Measurements from ENCODE around the gene TEPSIN. TPM values are rescaled to one million over a fixed set of nuclear protein-coding genes. Genes with fewer than 3 reads are reported as not detected.

The TEPSIN gene
- total and polyA plus RNA-seq, 9 donors, result 8.9 to 19.3 (median 13.8) TPM

GRCh38 chr17:81271226-81271625 is 32.4 kb upstream of the TEPSIN start:
- DNase-seq, result no peak
- H3K4me1 ChIP-seq (ENCODE audit: control insufficient read depth, insufficient read depth, low read length), result no peaks in the 10 kb centered on the region
- no peak overlapping the region for H3K27ac ChIP-seq (ENCODE audit: low read length)
- no peaks in the 10 kb centered on the region for H3K27me3 ChIP-seq (ENCODE audit: control insufficient read depth, insufficient read depth, low read length)
- no peaks in the 10 kb centered on the region for H3K9me3 ChIP-seq (replicated peaks; ENCODE audit: control insufficient read depth, low read depth, low read length)
- 87% methylated on average over 10 of the region's 12 CpGs for WGBS (ENCODE audit: insufficient coverage)
- peaks cover 66% of the 10 kb centered on the region for H3K36me3 ChIP-seq (ENCODE audit: control insufficient read depth, insufficient read depth, low read length)
- H3K4me3 ChIP-seq (ENCODE audit: low read length), result no peak overlapping the region

GRCh38 chr17:81270279-81270678 is 31.4 kb upstream of the TEPSIN start:
- Histone ChIP-seq H3K4me3 (ENCODE audit: low read length) (no peak overlapping the region), H3K4me1 (ENCODE audit: control insufficient read depth, insufficient read depth, low read length) (no peaks in the 10 kb centered on the region), H3K27ac (ENCODE audit: low read length) (no peak overlapping the region), H3K36me3 (ENCODE audit: control insufficient read depth, insufficient read depth, low read length) (peaks cover 68% of the 10 kb centered on the region), H3K9me3 (replicated peaks; ENCODE audit: control insufficient read depth, low read depth, low read length) (no peaks in the 10 kb centered on the region), H3K27me3 (ENCODE audit: control insufficient read depth, insufficient read depth, low read length) (no peaks in the 10 kb centered on the region)
- WGBS (ENCODE audit: insufficient coverage), result 90% methylated on average over 18 of the region's 18 CpGs
- DNase-seq, result no peak

GRCh38 chr17:81267390-81268067 is 28.7 kb upstream of the TEPSIN start:
- no peaks in the 10 kb centered on the region for H3K4me1 ChIP-seq (ENCODE audit: control insufficient read depth, insufficient read depth, low read length)
- H3K9me3 ChIP-seq (replicated peaks; ENCODE audit: control insufficient read depth, low read depth, low read length), result no peaks in the 10 kb centered on the region
- peaks cover 62% of the 10 kb centered on the region for H3K36me3 ChIP-seq (ENCODE audit: control insufficient read depth, insufficient read depth, low read length)
- H3K27me3 ChIP-seq (ENCODE audit: control insufficient read depth, insufficient read depth, low read length), result no peaks in the 10 kb centered on the region
- WGBS (ENCODE audit: insufficient coverage), result 84% methylated on average over 6 of the region's 6 CpGs
- no peak for DNase-seq
- H3K4me3 ChIP-seq (ENCODE audit: low read length), result no peak overlapping the region
- H3K27ac ChIP-seq (ENCODE audit: low read length), result no peak overlapping the region

- Histone ChIP-seq H3K36me3 (ENCODE audit: control insufficient read depth, insufficient read depth, low read length) (peaks cover 64% of the 10 kb centered on the region), H3K4me3 (ENCODE audit: low read length) (no peak overlapping the region), H3K9me3 (replicated peaks; ENCODE audit: control insufficient read depth, low read depth, low read length) (no peaks in the 10 kb centered on the region), H3K4me1 (ENCODE audit: control insufficient read depth, insufficient read depth, low read length) (no peaks in the 10 kb centered on the region), H3K27me3 (ENCODE audit: control insufficient read depth, insufficient read depth, low read length) (no peaks in the 10 kb centered on the region), H3K27ac (ENCODE audit: low read length) (no peak overlapping the region)
- WGBS (ENCODE audit: insufficient coverage), result 95% methylated on average over 22 of the region's 22 CpGs
- DNase-seq, result no peak
These were observed 26.7 kb upstream of the TEPSIN start for GRCh38 chr17:81265576-81265975.

GRCh38 chr17:81264640-81265039 is 25.8 kb upstream of the TEPSIN start:
- Histone ChIP-seq H3K27ac (ENCODE audit: low read length) (no peak overlapping the region), H3K4me1 (ENCODE audit: control insufficient read depth, insufficient read depth, low read length) (no peaks in the 10 kb centered on the region), H3K4me3 (ENCODE audit: low read length) (no peak overlapping the region), H3K9me3 (replicated peaks; ENCODE audit: control insufficient read depth, low read depth, low read length) (no peaks in the 10 kb centered on the region), H3K27me3 (ENCODE audit: control insufficient read depth, insufficient read depth, low read length) (no peaks in the 10 kb centered on the region), H3K36me3 (ENCODE audit: control insufficient read depth, insufficient read depth, low read length) (peaks cover 67% of the 10 kb centered on the region)
- 83% methylated on average over 12 of the region's 12 CpGs for WGBS (ENCODE audit: insufficient coverage)
- DNase-seq, result no peak

GRCh38 chr17:81263371-81264181 is 24.7 kb upstream of the TEPSIN start:
- no peaks in the 10 kb centered on the region for H3K9me3 ChIP-seq (replicated peaks; ENCODE audit: control insufficient read depth, low read depth, low read length)
- peaks cover 72% of the 10 kb centered on the region for H3K36me3 ChIP-seq (ENCODE audit: control insufficient read depth, insufficient read depth, low read length)
- no peak for DNase-seq
- H3K27me3 ChIP-seq (ENCODE audit: control insufficient read depth, insufficient read depth, low read length), result no peaks in the 10 kb centered on the region
- WGBS (ENCODE audit: insufficient coverage), result 91% methylated on average over 40 of the region's 40 CpGs
- H3K27ac ChIP-seq (ENCODE audit: low read length), result no peak overlapping the region
- no peak overlapping the region for H3K4me3 ChIP-seq (ENCODE audit: low read length)
- no peaks in the 10 kb centered on the region for H3K4me1 ChIP-seq (ENCODE audit: control insufficient read depth, insufficient read depth, low read length)

GRCh38 chr17:81261582-81262336 is 22.9 kb upstream of the TEPSIN start:
- Histone ChIP-seq H3K27ac (ENCODE audit: low read length) (no peak overlapping the region), H3K4me3 (ENCODE audit: low read length) (no peak overlapping the region), H3K36me3 (ENCODE audit: control insufficient read depth, insufficient read depth, low read length) (peaks cover 80% of the 10 kb centered on the region), H3K27me3 (ENCODE audit: control insufficient read depth, insufficient read depth, low read length) (no peaks in the 10 kb centered on the region), H3K4me1 (ENCODE audit: control insufficient read depth, insufficient read depth, low read length) (peaks cover 2% of the 10 kb centered on the region), H3K9me3 (replicated peaks; ENCODE audit: control insufficient read depth, low read depth, low read length) (no peaks in the 10 kb centered on the region)
- no peak for DNase-seq
- 87% methylated on average over 29 of the region's 36 CpGs for WGBS (ENCODE audit: insufficient coverage)

- WGBS (ENCODE audit: insufficient coverage), result 88% methylated on average over 13 of the region's 18 CpGs
- Histone ChIP-seq H3K36me3 (ENCODE audit: control insufficient read depth, insufficient read depth, low read length) (peaks cover 79% of the 10 kb centered on the region), H3K27ac (ENCODE audit: low read length) (no peak overlapping the region), H3K9me3 (replicated peaks; ENCODE audit: control insufficient read depth, low read depth, low read length) (no peaks in the 10 kb centered on the region), H3K4me1 (ENCODE audit: control insufficient read depth, insufficient read depth, low read length) (peaks cover 9% of the 10 kb centered on the region), H3K4me3 (ENCODE audit: low read length) (no peak overlapping the region), H3K27me3 (ENCODE audit: control insufficient read depth, insufficient read depth, low read length) (no peaks in the 10 kb centered on the region)
- no peak for DNase-seq
These were observed 22.2 kb upstream of the TEPSIN start for GRCh38 chr17:81261096-81261495.

GRCh38 chr17:81260641-81261040 is 21.8 kb upstream of the TEPSIN start:
- H3K36me3 ChIP-seq (ENCODE audit: control insufficient read depth, insufficient read depth, low read length), result peaks cover 75% of the 10 kb centered on the region
- no peaks in the 10 kb centered on the region for H3K9me3 ChIP-seq (replicated peaks; ENCODE audit: control insufficient read depth, low read depth, low read length)
- H3K4me3 ChIP-seq (ENCODE audit: low read length), result no peak overlapping the region
- no peak overlapping the region for H3K27ac ChIP-seq (ENCODE audit: low read length)
- no peaks in the 10 kb centered on the region for H3K27me3 ChIP-seq (ENCODE audit: control insufficient read depth, insufficient read depth, low read length)
- DNase-seq, result no peak
- peaks cover 13% of the 10 kb centered on the region for H3K4me1 ChIP-seq (ENCODE audit: control insufficient read depth, insufficient read depth, low read length)
- 92% methylated on average over 19 of the region's 19 CpGs for WGBS (ENCODE audit: insufficient coverage)

GRCh38 chr17:81260171-81260570 is 21.3 kb upstream of the TEPSIN start:
- Histone ChIP-seq H3K36me3 (ENCODE audit: control insufficient read depth, insufficient read depth, low read length) (peaks cover 71% of the 10 kb centered on the region), H3K27ac (ENCODE audit: low read length) (no peak overlapping the region), H3K4me3 (ENCODE audit: low read length) (no peak overlapping the region), H3K4me1 (ENCODE audit: control insufficient read depth, insufficient read depth, low read length) (peaks cover 18% of the 10 kb centered on the region), H3K9me3 (replicated peaks; ENCODE audit: control insufficient read depth, low read depth, low read length) (no peaks in the 10 kb centered on the region), H3K27me3 (ENCODE audit: control insufficient read depth, insufficient read depth, low read length) (no peaks in the 10 kb centered on the region)
- no peak for DNase-seq
- WGBS (ENCODE audit: insufficient coverage), result 90% methylated on average over 15 of the region's 17 CpGs

All from muscle of leg (tissue), 11 donors.